ENCODE data around the gene NDFIP1.

The NDFIP1 gene

GRCh38 chr5:142117579-142118151, 9.1 kb downstream of the NDFIP1 start:
- no peak for DNase-seq (ENCODE audit: extremely low read depth in 1 of 2, low read depth in 1 of 2)

DNA sequence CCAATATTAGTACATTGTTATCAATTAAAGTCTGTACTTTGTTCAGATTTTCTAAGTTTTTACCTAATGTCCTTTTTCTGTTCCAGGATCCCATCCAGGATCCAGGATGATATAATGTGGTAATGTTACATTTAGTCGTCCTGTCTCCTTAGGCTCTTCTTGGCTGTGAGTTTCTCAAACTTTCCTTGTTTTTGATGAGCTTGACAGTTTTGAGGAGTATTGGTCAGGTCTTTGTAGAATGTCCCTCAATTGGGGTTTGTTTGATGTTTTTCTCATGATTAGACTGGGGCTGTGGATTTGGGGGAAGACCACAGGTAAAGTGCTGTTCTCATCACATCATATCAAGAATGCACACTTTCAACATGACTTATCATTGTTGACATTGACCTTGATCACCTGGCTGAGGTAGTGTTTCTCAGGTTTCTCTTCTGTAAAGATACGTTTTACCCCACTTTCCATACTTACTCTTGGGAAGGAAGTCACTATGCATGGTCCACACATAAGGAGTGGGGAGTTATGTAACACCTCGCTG, 9.6 kb downstream of the NDFIP1 start:
- no peak for DNase-seq (ENCODE audit: extremely low read depth in 1 of 2, low read depth in 1 of 2)

GRCh38 chr5:142119051-142119625, 10.6 kb downstream of the NDFIP1 start:
- no peak for DNase-seq (ENCODE audit: extremely low read depth in 1 of 2, low read depth in 1 of 2)

GRCh38 chr5:142120247-142120935, 11.8 kb downstream of the NDFIP1 start:
- DNase-seq (ENCODE audit: extremely low read depth in 1 of 2, low read depth in 1 of 2): no peak

- DNase-seq (ENCODE audit: extremely low read depth in 1 of 2, low read depth in 1 of 2): no peak
Measured at GRCh38 chr5:142122121-142122520, 13.5 kb downstream of the NDFIP1 start.

- DNase-seq (ENCODE audit: extremely low read depth in 1 of 2, low read depth in 1 of 2): no peak
Measured at GRCh38 chr5:142125378-142125777, 16.8 kb downstream of the NDFIP1 start.

DNA sequence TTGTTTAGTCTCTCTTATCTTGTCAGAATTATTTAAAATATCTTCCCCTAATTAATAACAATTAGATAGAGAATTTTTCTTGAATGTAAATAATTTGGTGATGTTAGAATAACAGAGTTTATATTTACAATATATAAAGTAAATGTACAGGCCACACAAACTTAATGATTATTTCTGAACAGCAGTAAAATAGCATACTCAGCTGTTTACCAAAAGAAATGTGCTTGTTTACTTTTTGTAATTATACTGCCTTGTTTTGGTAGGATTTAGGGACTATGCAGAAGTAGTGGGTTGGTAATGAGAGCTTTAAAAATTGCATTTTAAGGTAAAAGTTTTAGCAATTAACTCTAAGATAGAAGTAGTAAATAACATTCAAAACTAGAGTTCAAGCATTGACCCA, 17.4 kb downstream of the NDFIP1 start:
- DNase-seq (ENCODE audit: extremely low read depth in 1 of 2, low read depth in 1 of 2): no peak

- no peak for DNase-seq (ENCODE audit: extremely low read depth in 1 of 2, low read depth in 1 of 2)
Measured at GRCh38 chr5:142128675-142129208, 20.2 kb downstream of the NDFIP1 start.

- no peak for DNase-seq (ENCODE audit: extremely low read depth in 1 of 2, low read depth in 1 of 2)
Measured at GRCh38 chr5:142129446-142130066, 21.0 kb downstream of the NDFIP1 start.

GRCh38 chr5:142131394-142131793, 22.8 kb downstream of the NDFIP1 start:
- no peak for DNase-seq (ENCODE audit: extremely low read depth in 1 of 2, low read depth in 1 of 2)

DNA sequence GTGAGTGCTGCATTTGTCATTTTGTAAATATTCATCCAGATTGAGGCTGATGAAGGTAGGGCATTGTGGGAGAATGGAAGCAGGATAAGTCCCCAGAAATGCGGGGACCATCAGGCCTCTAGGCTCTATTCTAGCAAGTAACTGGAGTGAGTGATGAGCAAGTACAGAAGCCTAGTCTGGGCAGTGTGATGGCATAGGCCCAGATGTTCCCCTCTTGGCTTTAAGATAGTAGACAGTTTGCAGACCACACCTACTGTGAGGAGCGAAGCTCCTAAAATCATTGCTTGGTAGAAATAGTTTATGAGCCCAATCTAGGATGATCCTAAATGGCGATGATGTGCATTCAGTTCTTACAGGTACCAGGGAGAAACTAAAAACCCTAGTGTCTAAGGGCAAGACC, 24.3 kb downstream of the NDFIP1 start:
- no peak for DNase-seq (ENCODE audit: extremely low read depth in 1 of 2, low read depth in 1 of 2)

- DNase-seq (ENCODE audit: extremely low read depth in 1 of 2, low read depth in 1 of 2): no peak
Measured at GRCh38 chr5:142133330-142134206, 25.0 kb downstream of the NDFIP1 start.

DNA sequence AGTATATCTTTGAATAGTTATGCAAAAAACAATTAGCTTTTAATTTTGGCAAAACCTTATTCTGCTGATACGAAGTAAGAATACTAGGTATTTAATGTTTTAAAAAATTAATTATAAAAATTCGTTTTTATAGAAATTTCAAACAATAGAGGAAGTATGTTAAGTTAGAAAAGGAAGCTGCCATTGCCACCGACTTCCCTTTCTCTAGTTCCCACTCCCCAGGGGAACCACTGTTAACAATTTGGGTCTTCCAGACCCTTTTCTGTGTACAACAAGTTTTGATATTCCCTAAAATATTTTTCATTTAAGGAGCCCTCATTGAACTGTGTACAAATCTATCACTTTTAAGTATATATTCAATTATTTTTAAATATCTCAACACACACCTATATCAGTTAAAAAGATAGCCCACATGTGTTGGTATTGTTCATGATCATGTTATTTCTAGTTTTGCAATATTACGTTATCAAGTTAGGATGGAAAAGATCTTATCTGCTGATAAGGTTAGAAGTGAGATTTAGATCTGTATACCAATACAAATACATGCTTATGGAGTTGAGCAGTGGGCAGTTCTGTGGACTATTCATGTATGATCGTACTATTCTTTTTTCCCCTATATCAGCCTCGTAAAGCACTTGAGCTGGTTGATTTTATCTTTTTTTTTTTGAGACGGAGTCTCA, 25.9 kb downstream of the NDFIP1 start:
- no peak for DNase-seq (ENCODE audit: extremely low read depth in 1 of 2, low read depth in 1 of 2)

GRCh38 chr5:142141463-142141862, 32.9 kb downstream of the NDFIP1 start:
- DNase-seq (ENCODE audit: extremely low read depth in 1 of 2, low read depth in 1 of 2): no peak

GRCh38 chr5:142143878-142144277, 35.3 kb downstream of the NDFIP1 start:
- no peak for DNase-seq (ENCODE audit: extremely low read depth in 1 of 2, low read depth in 1 of 2)

GRCh38 chr5:142145106-142145900, 36.7 kb downstream of the NDFIP1 start:
- DNase-seq (ENCODE audit: extremely low read depth in 1 of 2, low read depth in 1 of 2): peak in 1 of 2 donors; percentile 50

DNA sequence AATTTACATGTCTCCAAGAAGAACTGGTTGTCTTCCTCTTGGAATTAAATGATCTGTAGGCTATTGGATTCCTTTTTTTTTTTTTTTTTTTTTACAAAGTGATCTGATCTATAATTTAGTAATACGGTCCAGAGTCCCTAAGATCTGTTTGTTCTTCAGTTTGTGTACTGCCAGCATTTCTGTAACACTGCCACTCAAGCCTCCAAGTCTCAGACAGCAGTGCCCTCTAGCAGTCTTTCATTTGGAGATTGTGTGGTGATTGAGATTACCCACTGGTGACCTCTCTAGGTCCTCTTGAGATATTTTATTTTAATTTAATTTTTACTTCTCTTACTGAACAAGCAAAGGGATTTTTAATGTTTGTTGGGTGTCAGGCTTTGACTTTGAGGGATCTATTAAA, 40.8 kb downstream of the NDFIP1 start:
- no peak for DNase-seq (ENCODE audit: extremely low read depth in 1 of 2, low read depth in 1 of 2)

DNA sequence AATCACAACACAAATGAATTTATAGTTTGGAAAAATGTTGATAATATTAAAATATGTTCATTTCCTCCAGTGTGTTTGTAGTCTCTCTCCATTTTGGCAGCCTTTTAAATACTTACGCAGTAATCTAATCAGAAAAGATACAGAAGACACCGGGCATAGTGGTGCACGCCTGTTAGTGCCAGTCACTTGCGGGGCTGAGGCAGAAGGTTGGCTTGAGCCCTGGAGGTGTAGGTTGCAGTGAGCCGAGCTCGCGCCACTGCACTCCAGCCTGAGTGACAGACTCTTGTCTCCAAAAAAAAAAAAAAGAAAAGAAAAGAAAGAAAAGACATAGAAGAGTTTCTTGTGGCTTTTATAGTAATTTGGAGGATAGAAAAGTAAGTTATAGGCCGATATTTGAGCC, 41.9 kb downstream of the NDFIP1 start:
- DNase-seq (ENCODE audit: extremely low read depth in 1 of 2, low read depth in 1 of 2): no peak

Data from stimulated activated CD8-positive, alpha-beta memory T cell treated with anti-CD3 and anti-CD28 coated beads, Interleukin-7, amount 100 ng/mL, for 48 hours (primary cell).